Measurements from ENCODE around the gene TBXAS1.

- TF ChIP-seq JUN (CRISPR knock-in tag; IDR thresholded peaks at IDR 0.05) (no peak), MAX (CRISPR knock-in tag; IDR thresholded peaks at IDR 0.05) (no peak), IRF2 (CRISPR knock-in tag; IDR thresholded peaks at IDR 0.05; ENCODE audit: borderline replicate concordance, low read depth) (no peak), PRDM15 (CRISPR knock-in tag; IDR thresholded peaks at IDR 0.05) (no peak), SP1 (CRISPR knock-in tag; conservative IDR thresholded peaks at IDR 0.05) (no peak), ZNF138 (CRISPR knock-in tag; conservative IDR thresholded peaks at IDR 0.05) (no peak)
- TF ChIP-seq, protein P1, sequence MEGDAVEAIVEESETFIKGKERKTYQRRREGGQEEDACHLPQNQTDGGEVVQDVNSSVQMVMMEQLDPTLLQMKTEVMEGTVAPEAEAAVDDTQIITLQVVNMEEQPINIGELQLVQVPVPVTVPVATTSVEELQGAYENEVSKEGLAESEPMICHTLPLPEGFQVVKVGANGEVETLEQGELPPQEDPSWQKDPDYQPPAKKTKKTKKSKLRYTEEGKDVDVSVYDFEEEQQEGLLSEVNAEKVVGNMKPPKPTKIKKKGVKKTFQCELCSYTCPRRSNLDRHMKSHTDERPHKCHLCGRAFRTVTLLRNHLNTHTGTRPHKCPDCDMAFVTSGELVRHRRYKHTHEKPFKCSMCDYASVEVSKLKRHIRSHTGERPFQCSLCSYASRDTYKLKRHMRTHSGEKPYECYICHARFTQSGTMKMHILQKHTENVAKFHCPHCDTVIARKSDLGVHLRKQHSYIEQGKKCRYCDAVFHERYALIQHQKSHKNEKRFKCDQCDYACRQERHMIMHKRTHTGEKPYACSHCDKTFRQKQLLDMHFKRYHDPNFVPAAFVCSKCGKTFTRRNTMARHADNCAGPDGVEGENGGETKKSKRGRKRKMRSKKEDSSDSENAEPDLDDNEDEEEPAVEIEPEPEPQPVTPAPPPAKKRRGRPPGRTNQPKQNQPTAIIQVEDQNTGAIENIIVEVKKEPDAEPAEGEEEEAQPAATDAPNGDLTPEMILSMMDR (IDR thresholded peaks at IDR 0.05): no peak
- TF ChIP-seq, protein P2, sequence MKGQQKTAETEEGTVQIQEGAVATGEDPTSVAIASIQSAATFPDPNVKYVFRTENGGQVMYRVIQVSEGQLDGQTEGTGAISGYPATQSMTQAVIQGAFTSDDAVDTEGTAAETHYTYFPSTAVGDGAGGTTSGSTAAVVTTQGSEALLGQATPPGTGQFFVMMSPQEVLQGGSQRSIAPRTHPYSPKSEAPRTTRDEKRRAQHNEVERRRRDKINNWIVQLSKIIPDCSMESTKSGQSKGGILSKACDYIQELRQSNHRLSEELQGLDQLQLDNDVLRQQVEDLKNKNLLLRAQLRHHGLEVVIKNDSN (CRISPR knock-in tag; IDR thresholded peaks at IDR 0.05): no peak
- TF ChIP-seq, protein P3, sequence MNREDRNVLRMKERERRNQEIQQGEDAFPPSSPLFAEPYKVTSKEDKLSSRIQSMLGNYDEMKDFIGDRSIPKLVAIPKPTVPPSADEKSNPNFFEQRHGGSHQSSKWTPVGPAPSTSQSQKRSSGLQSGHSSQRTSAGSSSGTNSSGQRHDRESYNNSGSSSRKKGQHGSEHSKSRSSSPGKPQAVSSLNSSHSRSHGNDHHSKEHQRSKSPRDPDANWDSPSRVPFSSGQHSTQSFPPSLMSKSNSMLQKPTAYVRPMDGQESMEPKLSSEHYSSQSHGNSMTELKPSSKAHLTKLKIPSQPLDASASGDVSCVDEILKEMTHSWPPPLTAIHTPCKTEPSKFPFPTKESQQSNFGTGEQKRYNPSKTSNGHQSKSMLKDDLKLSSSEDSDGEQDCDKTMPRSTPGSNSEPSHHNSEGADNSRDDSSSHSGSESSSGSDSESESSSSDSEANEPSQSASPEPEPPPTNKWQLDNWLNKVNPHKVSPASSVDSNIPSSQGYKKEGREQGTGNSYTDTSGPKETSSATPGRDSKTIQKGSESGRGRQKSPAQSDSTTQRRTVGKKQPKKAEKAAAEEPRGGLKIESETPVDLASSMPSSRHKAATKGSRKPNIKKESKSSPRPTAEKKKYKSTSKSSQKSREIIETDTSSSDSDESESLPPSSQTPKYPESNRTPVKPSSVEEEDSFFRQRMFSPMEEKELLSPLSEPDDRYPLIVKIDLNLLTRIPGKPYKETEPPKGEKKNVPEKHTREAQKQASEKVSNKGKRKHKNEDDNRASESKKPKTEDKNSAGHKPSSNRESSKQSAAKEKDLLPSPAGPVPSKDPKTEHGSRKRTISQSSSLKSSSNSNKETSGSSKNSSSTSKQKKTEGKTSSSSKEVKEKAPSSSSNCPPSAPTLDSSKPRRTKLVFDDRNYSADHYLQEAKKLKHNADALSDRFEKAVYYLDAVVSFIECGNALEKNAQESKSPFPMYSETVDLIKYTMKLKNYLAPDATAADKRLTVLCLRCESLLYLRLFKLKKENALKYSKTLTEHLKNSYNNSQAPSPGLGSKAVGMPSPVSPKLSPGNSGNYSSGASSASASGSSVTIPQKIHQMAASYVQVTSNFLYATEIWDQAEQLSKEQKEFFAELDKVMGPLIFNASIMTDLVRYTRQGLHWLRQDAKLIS (CRISPR knock-in tag; IDR thresholded peaks at IDR 0.05; ENCODE audit: borderline replicate concordance): no peak
- TF ChIP-seq, protein P4, sequence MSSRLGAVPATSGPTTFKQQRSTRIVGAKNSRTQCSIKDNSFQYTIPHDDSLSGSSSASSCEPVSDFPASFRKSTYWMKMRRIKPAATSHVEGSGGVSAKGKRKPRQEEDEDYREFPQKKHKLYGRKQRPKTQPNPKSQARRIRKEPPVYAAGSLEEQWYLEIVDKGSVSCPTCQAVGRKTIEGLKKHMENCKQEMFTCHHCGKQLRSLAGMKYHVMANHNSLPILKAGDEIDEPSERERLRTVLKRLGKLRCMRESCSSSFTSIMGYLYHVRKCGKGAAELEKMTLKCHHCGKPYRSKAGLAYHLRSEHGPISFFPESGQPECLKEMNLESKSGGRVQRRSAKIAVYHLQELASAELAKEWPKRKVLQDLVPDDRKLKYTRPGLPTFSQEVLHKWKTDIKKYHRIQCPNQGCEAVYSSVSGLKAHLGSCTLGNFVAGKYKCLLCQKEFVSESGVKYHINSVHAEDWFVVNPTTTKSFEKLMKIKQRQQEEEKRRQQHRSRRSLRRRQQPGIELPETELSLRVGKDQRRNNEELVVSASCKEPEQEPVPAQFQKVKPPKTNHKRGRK (CRISPR knock-in tag; IDR thresholded peaks at IDR 0.05; ENCODE audit: borderline replicate concordance): no peak
Observed at GRCh38 chr7:139813689-139814088, 15.4 kb upstream of the TBXAS1 start.

Data from WTC11 (cell line).